PC-9 (cell line): ENCODE data around the gene MT1E. TPM values are rescaled to one million over a fixed set of nuclear protein-coding genes. Genes with fewer than 3 reads are reported as not detected.

ENCODE experiments used
- BruUV-seq: library from RNA; stranded (reverse); fragments of 400-500 nt; replicated peaks from 2 replicates; lab custom pipeline; 2021; lab: Mats Ljungman, UMichigan
- CTCF ChIA-PET: fragments of 300-600 bp; sonication (Branson Sonifier 250); formaldehyde crosslinking; loops from one replicate; lab custom pipeline; 2022; ENCODE audit warnings: antibody characterized with exemption; lab: Charles Lee
- POLR2A ChIA-PET: fragments of 300-600 bp; sonication (Branson Sonifier 250); formaldehyde crosslinking; loops from one replicate; lab custom pipeline; 2022; ENCODE audit warnings: antibody characterized with exemption; ENCODE audit not compliant: unreplicated experiment; lab: Charles Lee
- DNase-seq, 2 experiments: peaks; one replicate each; pipeline versions ENCODE4 v3.0.0 to v3.0.0-alpha.2; 2015 to 2022; ENCODE audit warnings: mixed read lengths in 1 of 2
- H2AFZ ChIP-seq: fragments of 200-600 bp; sonication (generic); 2 replicates; pipeline ENCODE4 v1.8.1; 2017; ENCODE audit warnings: antibody characterized with exemption
- H3F3A ChIP-seq: fragments of 200-600 bp; sonication (generic); 2 replicates; pipeline ENCODE4 v1.8.1; 2017; ENCODE audit warnings: antibody characterized with exemption, mild to moderate bottlenecking, low read depth; ENCODE audit not compliant: insufficient read depth
- H3K27ac ChIP-seq: fragments of 200-600 bp; sonication (generic); 2 replicates; pipeline ENCODE4 v1.6.1; 2016; ENCODE audit warnings: mixed run types
- H3K27me3 ChIP-seq: fragments of 200-600 bp; sonication (generic); 2 replicates; pipeline ENCODE4 v1.6.1; 2016; ENCODE audit warnings: low read depth, mixed run types; ENCODE audit not compliant: insufficient read depth
- H3K36me3 ChIP-seq: fragments of 200-600 bp; sonication (generic); 2 replicates; pipeline ENCODE4 v1.6.1; 2016; ENCODE audit warnings: low read depth, mixed run types
- H3K4me1 ChIP-seq: fragments of 200-600 bp; sonication (generic); replicated peaks from 2 replicates; pipeline ENCODE4 v1.6.1; 2016; ENCODE audit warnings: mixed run types; ENCODE audit not compliant: insufficient read depth
- H3K4me2 ChIP-seq: fragments of 200-600 bp; sonication (generic); 2 replicates; pipeline ENCODE4 v1.6.1; 2017; ENCODE audit warnings: mixed run types
- H3K4me3 ChIP-seq: fragments of 200-600 bp; sonication (generic); 2 replicates; pipeline ENCODE4 v1.6.1; 2016; ENCODE audit warnings: mixed run types
- H3K79me2 ChIP-seq: fragments of 200-600 bp; sonication (generic); 2 replicates; pipeline ENCODE4 v1.6.1; 2017; ENCODE audit warnings: low read depth, mixed run types
- H3K9me2 ChIP-seq: fragments of 200-600 bp; sonication (generic); 2 replicates; pipeline ENCODE4 v1.8.1; 2017; ENCODE audit warnings: mild to moderate bottlenecking; ENCODE audit not compliant: insufficient read depth
- H3K9me3 ChIP-seq: fragments of 200-600 bp; sonication (generic); 2 replicates; pipeline ENCODE4 v1.8.1; 2016; ENCODE audit warnings: low read depth; ENCODE audit not compliant: insufficient read depth
- H4K20me1 ChIP-seq: fragments of 200-600 bp; sonication (generic); 2 replicates; pipeline ENCODE4 v1.8.1; 2017; ENCODE audit not compliant: insufficient read depth
- CTCF ChIP-seq: fragments of 200-600 bp; sonication (generic); conservative IDR thresholded peaks from 2 replicates; pipeline ENCODE4 v1.6.1; 2017; ENCODE audit warnings: mixed run types, antibody characterized with exemption, mild to moderate bottlenecking, moderate library complexity
- EZH2 ChIP-seq: fragments of 200-600 bp; sonication (generic); IDR thresholded peaks from 2 replicates; pipeline ENCODE4 v1.8.0; 2017; ENCODE audit warnings: antibody characterized with exemption, low read depth
- intact Hi-C: fragments of 100-400 bp; cut with micrococcal nuclease; formaldehyde crosslinking; loops from one replicate; pipeline ENCODE4 v1.10.0; 2022; ENCODE audit not compliant: unreplicated experiment
- total RNA-seq: library from RNA; stranded (reverse); gene quantifications from 2 replicates; pipeline ENCODE4 v1.2.3, GENCODE V29; 2021

The MT1E gene
- total RNA-seq, 1 experiment from 2014 or later, result 22.0 TPM

GRCh38 chr16:56675685-56676210 is 50.2 kb downstream of the MT1E start:
- Histone ChIP-seq H3K9me2 (no peaks in the 10 kb centered on the region), H3K4me1 (peaks cover 14% of the 10 kb centered on the region), H3K9me3 (no peaks in the 10 kb centered on the region), H3K4me3 (no peak overlapping the region), H2AFZ (no peak overlapping the region), H3K36me3 (no peaks in the 10 kb centered on the region), H3K27me3 (no peaks in the 10 kb centered on the region), H3K27ac (no peak overlapping the region), H3F3A (peaks cover 21% of the 10 kb centered on the region), H3K4me2 (no peak overlapping the region), H3K79me2 (no peaks in the 10 kb centered on the region), H4K20me1 (no peaks in the 10 kb centered on the region)
- intact Hi-C loops, result no loop called here
- no TSS peak for BruUV-seq
- ChIA-PET CTCF (no interaction called here), POLR2A (no interaction called here)
- DNase-seq, result no peak
- TF ChIP-seq CTCF, result no peak
- no peak for TF ChIP-seq EZH2

Other genes starting within 250 kb of the MT1E start
- 89.4 and 132 TPM in 2 replicates for gene AMFR, start 200.2 kb upstream of the MT1E start, total RNA-seq
- gene NUDT21, start 174.4 kb upstream of the MT1E start, total RNA-seq, result 139 and 171 TPM in 2 replicates
- gene OGFOD1, start 174.2 kb upstream of the MT1E start, total RNA-seq, result 24.8 and 30.0 TPM in 2 replicates
- 56.3 and 77.8 TPM in 2 replicates for gene BBS2, start 105.8 kb upstream of the MT1E start, total RNA-seq
- gene MT4, start 60.7 kb upstream of the MT1E start, total RNA-seq, result not detected in 2 replicates
- gene MT3, start 36.3 kb upstream of the MT1E start, total RNA-seq, result not detected in 2 replicates
- 203 and 353 TPM in 2 replicates for gene MT2A, start 17.2 kb upstream of the MT1E start, total RNA-seq
- gene MT1M, start 6.9 kb downstream of the MT1E start, total RNA-seq, result not detected in 2 replicates
- 16.9 and 23.5 TPM in 2 replicates for gene MT1A, start 12.9 kb downstream of the MT1E start, total RNA-seq
- gene MT1B, start 26.1 kb downstream of the MT1E start, total RNA-seq, result not detected in 2 replicates
- 4.0 and 10.3 TPM in 2 replicates for gene MT1F, start 32.2 kb downstream of the MT1E start, total RNA-seq
- not detected in 2 replicates for gene MT1G, start 42.3 kb downstream of the MT1E start, total RNA-seq
- not detected in 2 replicates for gene MT1H, start 44.0 kb downstream of the MT1E start, total RNA-seq
- gene MT1X, start 56.7 kb downstream of the MT1E start, total RNA-seq, result 18.9 and 41.2 TPM in 2 replicates
- gene NUP93, start 104.3 kb downstream of the MT1E start, total RNA-seq, result 74.7 and 92.4 TPM in 2 replicates
- gene SLC12A3, start 239.4 kb downstream of the MT1E start, total RNA-seq, result 0.26 and 0.70 TPM in 2 replicates